Central memory CD4-positive, alpha-beta T cell (primary cell): ENCODE measurements around the gene CYP21A2.
"Not testable (repeated sequence)": the region's sequence is repeated elsewhere in the genome, so short reads cannot be mapped to it uniquely, and the experiment has no call there.

Experiments used
- DNase-seq: peaks from one replicate; pipeline ENCODE4 v3.0.0; 2022
- total RNA-seq, 3 experiments: gene quantifications; one replicate each; lab custom pipeline; 2026; lab: John Stamatoyannopoulos, UW

The CYP21A2 gene
- total RNA-seq = 0 to 0.16 (median 0.07) reads per million in 3 experiments

DNA sequence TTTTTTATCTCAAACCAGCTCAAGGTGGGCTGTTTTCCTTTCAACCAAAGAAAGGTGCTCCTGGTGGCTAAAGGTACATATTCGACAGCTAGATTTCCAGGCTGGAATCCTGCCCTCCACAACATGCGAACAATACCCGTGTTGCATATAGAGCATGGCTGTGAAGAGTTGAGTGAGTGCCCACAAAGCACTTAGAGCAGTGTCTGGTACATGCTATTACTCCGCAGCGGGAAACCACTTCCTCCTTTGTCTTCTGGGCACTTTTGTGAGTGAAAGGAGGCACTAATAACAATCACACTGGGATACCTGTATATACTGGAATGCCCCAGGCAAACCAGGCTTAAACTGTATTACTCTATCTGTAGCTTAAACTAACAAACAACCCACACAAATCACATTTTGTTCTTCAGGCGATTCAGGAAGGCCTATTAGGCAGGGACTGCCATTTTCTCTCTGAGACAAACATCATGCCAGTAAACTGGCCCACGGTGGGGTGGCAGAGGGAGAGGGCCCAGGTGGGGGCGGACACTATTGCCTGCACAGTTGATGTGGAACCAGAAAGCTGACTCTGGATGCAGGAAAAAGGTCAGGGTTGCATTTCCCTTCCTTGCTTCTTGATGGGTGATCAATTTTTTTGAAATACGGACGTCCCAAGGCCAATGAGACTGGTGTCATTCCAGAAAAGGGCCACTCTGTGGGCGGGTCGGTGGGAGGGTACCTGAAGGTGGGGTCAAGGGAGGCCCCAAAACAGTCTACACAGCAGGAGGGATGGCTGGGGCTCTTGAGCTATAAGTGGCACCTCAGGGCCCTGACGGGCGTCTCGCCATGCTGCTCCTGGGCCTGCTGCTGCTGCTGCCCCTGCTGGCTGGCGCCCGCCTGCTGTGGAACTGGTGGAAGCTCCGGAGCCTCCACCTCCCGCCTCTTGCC lies at the start of gene CYP21A2:
TSS of gene CYP21A2 (plus strand) at position 818 of the 927 bp plus-strand sequence. CDS start at position 826, 8 bp downstream.
- DNase-seq = not testable (repeated sequence)

DNA sequence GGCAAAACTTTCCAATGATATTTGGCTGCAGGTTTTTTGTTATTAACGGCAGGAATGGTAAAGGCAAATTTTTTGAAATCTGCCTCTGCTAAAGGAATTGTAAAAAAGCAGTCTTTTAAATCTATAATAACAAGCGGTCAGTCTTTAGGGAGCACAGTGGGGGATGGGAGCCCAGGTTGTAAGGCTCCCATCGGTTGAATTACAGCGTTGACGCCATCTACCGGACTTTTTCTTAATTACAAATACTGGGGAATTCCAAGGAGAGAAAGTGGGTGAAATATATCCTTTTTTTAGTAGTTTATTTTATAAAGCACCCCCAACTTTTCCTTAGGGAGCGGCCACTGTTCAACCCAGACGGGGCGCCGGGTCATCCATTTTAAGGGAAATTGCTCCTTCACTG lies 48.9 kb upstream of the CYP21A2 start:
- DNase-seq = not testable (repeated sequence)

DNA sequence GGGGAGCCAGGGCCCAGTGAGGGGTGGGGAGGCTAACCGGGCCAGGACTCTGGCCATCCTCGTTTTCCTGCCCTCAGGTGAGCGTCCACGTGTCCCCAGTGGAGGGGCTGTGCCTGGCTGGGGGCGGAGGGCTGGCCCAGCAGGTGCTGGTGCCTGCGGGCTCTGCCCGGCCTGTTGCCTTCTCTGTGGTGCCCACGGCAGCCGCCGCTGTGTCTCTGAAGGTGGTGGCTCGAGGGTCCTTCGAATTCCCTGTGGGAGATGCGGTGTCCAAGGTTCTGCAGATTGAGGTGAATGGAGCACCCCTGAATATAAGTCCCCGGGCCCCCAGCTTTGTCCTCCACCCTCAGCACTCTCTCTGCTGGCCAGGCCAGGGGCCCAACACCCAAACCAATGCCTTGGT lies 43.8 kb upstream of the CYP21A2 start:
- DNase-seq = not testable (repeated sequence)

DNA sequence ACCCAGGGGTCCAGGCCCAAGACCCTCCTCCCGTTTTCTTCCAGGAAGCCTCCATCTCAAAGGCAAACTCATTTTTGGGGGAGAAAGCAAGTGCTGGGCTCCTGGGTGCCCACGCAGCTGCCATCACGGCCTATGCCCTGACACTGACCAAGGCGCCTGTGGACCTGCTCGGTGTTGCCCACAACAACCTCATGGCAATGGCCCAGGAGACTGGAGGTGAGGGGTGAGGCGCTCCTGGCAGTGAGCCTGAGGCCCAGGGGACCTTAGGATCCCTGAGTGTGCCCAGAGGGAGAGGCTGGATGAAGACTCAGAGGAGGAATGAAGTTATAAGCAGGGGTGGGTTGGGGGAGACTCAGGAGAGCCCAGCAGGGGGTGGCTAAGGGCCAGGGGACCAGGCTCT lies 41.8 kb upstream of the CYP21A2 start:
- DNase-seq = not testable (repeated sequence)

DNA sequence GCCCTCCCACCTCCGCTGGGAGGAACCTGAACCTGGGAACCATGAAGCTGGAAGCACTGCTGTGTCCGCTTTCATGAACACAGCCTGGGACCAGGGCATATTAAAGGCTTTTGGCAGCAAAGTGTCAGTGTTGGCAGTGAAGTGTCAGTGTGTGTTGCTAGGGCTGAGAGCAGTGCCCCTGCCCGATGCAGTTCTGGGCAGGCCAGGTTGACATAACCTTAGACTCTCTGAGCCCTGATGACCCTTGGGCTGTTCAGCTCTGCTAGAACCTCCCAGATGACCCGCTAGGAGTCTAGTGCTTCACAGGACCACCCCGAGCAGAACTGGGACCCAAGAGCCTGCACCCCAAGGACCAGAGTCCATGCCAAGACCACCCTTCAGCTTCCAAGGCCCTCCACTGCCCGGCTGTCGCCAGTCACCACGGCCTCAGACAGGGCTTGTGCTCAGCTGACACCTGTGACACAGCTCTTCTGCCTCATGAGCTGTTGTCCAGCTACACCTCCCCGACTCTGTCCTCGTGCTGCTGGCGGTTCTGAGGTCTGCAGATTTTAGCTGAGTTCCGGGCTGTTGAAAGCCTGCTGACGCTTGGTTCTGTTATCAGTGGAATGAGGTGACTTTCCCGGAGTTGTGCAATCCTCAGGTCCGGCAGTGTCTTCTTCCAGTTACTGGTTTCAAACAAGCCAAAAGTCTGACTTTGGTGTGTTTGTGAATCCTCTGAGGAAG lies 35.5 kb upstream of the CYP21A2 start:
- not testable (repeated sequence) for DNase-seq

DNA sequence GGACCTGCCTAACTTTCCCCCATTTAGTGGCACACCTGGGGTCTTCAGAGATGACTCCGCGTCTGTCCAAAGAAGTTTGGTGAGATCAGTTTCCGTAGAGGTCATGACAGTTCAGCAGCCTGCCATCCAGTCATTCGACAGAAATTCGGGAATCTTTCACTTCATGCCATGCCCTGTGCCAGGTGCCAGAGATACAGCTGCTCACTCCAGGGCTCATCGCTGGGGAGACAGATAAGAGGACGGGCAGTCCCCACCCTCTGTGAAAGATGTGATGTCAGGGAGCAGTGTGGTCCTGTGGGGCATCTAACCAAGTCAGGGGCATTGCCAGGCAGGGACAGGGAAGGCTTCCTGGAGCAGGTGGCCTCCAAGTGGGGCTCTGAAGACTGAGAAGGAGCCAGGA lies 34.9 kb upstream of the CYP21A2 start:
- not testable (repeated sequence) for DNase-seq

DNA sequence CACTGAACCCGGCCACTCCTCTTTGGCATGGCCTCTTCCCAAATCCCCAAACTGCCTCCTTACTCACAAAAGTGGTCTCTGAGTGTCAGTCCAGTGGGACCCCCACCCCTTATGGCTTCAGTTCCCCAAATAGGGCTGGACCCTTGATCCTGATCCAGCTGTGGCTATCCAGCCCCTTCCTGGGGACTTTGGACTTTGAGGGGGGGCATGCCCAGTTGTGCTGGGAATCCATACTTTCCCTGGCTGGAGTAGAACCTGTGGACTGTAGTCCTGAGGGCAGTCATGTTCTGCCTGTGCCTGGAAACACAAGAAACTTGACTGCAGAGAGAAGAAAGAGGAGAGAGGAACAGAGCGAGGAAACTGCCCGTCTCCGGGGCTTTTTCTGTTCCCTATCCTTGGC lies 33.8 kb upstream of the CYP21A2 start:
- not testable (repeated sequence) for DNase-seq

DNA sequence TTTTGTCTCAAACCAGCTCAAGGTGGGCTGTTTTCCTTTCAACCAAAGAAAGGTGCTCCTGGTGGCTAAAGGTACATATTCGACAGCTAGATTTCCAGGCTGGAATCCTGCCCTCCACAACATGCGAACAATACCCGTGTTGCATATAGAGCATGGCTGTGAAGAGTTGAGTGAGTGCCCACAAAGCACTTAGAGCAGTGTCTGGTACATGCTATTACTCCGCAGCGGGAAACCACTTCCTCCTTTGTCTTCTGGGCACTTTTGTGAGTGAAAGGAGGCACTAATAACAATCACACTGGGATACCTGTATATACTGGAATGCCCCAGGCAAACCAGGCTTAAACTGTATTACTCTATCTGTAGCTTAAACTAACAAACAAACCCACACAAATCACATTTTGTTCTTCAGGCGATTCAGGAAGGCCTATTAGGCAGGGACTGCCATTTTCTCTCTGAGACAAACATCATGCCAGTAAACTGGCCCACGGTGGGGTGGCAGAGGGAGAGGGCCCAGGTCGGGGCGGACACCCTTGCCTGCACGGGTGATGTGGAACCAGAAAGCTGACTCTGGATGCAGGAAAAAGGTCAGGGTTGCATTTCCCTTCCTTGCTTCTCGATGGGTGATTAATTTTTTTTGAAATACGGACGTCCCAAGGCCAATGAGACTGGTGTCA lies 33.2 kb upstream of the CYP21A2 start:
- DNase-seq = not testable (repeated sequence)

DNA sequence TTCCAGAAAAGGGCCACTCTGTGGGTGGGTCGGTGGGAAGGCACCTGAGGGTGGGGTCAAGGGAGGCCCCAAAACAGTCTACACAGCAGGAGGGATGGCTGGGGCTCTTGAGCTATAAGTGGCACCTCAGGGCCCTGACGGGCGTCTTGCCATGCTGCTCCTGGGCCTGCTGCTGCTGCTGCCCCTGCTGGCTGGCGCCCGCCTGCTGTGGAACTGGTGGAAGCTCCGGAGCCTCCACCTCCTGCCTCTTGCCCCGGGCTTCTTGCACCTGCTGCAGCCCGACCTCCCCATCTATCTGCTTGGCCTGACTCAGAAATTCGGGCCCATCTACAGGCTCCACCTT lies 32.7 kb upstream of the CYP21A2 start:
- not testable (repeated sequence) for DNase-seq

DNA sequence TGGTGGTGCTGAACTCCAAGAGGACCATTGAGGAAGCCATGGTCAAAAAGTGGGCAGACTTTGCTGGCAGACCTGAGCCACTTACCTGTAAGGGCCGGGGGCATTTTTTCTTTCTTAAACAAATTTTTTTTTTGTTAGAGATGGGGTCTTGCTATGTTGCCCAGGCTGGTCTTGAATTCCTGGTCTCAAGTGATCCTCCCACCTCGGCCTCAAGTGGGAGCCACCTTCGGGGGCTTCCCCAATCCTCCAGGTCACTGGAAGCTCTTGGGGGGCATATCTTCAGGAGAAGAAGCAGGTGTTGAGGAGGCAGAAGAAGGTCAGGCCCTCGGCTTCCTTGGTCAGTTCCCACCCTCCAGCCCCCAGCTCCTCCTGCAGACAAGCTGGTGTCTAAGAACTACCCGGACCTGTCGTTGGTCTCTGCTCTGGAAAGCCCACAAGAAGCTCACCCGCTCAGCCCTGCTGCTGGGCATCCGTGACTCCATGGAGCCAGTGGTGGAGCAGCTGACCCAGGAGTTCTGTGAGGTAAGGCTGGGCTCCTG lies 32.2 kb upstream of the CYP21A2 start:
- DNase-seq = not testable (repeated sequence)

DNA sequence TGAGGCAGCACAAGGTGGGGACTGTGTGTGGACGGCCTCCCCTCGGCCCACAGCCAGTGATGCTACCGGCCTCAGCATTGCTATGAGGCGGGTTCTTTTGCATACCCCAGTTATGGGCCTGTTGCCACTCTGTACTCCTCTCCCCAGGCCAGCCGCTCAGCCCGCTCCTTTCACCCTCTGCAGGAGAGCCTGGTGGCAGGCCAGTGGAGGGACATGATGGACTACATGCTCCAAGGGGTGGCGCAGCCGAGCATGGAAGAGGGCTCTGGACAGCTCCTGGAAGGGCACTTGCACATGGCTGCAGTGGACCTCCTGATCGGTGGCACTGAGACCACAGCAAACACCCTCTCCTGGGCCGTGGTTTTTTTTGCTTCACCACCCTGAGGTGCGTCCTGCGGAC lies 31.1 kb upstream of the CYP21A2 start:
- DNase-seq = not testable (repeated sequence)

DNA sequence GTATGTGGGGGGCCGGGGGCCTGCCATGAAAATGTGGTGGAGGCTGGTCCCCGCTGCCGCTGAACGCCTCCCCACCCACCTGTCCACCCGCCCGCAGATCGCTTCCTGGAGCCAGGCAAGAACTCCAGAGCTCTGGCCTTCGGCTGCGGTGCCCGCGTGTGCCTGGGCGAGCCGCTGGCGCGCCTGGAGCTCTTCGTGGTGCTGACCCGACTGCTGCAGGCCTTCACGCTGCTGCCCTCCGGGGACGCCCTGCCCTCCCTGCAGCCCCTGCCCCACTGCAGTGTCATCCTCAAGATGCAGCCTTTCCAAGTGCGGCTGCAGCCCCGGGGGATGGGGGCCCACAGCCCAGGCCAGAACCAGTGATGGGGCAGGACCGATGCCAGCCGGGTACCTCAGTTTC lies 30.2 kb upstream of the CYP21A2 start:
- DNase-seq = not testable (repeated sequence)

DNA sequence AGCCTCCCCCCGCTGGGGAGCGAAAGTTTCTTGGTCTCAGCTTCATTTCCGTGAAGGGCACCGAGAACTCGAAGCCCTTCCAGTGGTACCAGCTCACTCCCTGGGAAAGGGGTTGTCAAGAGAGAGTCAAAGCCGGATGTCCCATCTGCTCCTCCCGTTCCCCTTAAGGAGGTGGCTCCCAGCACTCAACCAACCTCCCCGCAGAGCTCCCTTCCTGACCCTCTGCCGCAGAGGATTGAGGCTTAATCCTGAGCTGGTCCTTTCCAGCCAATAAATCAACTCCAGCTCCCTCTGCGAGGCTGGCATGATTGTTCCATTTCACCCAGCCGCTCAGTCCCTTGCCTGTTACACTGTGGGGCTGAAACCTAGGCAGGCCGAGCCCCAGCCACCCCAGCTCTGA lies 29.6 kb upstream of the CYP21A2 start:
- not testable (repeated sequence) for DNase-seq

DNA sequence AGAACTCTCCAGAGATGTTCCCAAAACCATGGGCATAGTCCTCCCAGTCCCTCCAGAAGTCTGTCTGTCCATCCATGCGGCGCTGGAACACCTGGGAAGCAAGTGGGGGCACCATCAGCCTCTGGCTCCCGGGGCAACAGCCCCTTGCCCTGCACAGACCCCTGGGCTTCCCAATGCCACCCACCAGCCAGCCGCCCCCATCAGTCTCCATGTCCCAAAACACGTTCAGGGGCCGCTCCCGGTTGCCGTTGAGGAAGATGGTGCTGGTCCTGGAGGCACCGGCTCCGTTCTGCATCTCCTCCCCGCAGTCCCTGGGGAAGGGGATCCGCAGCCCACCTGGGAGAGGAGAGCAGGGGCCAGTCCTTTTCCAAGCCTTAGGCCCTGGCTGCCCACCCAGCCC lies 28.7 kb upstream of the CYP21A2 start:
- DNase-seq = not testable (repeated sequence)

DNA sequence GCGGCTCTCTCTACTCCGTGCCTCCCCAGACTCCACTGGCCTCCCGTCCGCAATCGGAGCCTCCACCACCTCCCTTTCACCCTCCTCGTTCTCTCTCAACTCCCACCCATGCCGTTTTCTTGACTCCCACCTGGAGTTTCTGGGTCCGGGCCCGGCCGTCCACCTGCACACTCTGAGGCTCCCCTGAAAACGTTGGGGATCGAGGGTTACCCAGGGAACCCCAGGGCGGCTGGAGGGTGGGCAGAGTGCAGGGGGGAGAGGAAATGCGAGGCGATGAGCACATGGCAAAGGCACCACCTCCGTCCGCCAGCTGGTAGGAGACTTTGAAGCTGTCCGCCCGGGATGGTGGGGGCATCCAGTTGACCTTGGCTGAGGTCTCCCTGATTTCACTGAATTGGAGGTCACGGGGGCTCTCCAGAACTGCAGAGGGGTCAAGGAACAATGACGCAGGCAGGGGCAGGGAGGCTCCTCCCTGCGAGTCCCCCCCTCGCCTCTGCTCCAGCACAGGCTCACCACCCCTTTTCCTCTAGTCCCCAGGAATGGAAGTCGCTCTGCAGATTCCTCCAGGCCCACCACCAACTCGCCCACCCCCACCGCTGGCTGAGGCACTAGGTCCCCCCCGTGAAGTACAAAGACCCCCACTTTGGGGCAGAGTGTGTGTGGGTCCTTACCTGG lies 27.2 kb upstream of the CYP21A2 start:
- DNase-seq = not testable (repeated sequence)

DNA sequence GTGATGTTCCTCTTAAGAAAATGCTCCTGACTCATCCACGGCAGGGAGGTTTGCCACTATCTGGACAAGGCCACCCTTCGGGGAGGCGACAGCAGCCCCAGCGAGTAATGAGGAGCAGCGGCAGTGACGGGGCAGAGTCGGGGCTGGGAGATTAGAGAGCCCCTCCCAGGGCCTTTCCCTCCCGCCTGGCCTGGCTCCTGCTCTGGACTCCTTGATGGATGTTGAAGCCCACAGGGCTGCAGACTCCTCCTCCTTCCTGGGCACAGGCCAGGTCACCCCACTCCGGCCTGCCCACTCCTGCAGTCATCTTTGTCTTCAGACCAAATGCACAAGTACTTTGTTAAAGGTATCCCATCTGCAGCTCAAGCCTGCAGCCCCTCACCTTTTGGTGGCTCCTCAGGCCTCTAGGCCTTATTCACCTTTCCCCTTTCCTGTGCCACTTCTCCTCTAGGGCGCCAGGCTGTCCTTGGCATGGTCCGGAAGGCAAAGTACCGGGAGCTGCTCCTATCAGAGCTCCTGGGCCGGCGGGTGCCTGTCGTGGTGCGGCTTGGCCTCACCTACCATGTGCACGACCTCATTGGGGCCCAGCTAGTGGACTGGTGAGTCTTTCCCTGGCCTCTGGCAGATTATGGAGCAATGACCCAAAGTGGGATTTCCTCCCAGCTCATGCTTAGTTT lies 25.1 kb upstream of the CYP21A2 start:
- DNase-seq = not testable (repeated sequence)

DNA sequence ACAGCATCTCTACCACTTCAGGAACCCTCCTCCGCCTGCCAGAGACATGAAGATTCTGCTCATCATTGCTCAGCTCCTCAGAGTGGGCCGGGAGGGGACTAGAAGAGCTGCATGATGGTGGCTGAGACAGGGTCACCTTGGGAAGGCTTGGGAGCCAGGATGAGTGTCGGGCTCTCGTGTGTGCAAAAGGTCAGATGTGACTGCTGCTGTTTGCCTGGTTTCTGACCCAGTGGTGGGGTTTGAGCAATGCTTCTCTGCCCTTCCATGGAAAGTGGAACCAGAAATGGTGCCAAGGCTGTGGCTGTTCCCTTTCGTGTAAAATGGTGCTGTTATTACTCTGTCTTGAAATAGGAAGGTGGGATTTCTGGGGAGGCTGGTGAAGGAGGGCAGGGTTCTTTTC lies 24.5 kb upstream of the CYP21A2 start:
- not testable (repeated sequence) for DNase-seq

DNA sequence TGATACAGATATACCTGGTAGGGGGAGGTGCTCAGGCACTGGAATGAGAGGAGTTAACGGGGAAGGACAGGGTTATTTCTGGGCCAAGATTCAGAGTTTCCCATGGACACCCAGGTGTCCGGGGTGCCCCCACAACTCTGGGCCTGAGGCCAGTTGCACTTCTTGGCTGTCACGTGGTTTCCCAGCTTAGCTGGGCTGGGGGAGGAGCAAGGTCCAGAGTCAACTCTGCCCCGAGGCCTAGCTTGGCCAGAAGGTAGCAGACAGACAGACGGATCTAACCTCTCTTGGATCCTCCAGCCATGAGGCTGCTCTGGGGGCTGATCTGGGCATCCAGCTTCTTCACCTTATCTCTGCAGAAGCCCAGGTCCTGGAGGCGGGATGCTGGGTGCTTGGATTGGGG lies 23.7 kb upstream of the CYP21A2 start, which contains the start of gene C4B:
TSS of gene C4B (plus strand) at position 249 of the 400 bp plus-strand sequence. CDS start at position 300, 51 bp downstream.
- not testable (repeated sequence) for DNase-seq

DNA sequence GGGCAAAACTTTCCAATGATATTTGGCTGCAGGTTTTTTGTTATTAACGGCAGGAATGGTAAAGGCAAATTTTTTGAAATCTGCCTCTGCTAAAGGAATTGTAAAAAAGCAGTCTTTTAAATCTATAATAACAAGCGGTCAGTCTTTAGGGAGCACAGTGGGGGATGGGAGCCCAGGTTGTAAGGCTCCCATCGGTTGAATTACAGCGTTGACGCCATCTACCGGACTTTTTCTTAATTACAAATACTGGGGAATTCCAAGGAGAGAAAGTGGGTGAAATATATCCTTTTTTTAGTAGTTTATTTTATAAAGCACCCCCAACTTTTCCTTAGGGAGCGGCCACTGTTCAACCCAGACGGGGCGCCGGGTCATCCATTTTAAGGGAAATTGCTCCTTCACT lies 16.1 kb upstream of the CYP21A2 start:
- DNase-seq = not testable (repeated sequence)

DNA sequence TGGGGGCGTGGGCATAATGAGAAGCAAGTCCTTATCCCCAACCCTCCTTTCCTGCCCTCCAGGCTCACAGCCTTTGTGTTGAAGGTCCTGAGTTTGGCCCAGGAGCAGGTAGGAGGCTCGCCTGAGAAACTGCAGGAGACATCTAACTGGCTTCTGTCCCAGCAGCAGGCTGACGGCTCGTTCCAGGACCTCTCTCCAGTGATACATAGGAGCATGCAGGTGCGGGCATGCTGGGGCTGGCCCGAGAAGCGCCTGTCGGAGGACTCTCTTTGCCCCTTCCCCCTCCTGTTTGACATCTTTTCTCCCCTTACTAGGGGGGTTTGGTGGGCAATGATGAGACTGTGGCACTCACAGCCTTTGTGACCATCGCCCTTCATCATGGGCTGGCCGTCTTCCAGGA lies 9.6 kb upstream of the CYP21A2 start:
- DNase-seq = not testable (repeated sequence)

DNA sequence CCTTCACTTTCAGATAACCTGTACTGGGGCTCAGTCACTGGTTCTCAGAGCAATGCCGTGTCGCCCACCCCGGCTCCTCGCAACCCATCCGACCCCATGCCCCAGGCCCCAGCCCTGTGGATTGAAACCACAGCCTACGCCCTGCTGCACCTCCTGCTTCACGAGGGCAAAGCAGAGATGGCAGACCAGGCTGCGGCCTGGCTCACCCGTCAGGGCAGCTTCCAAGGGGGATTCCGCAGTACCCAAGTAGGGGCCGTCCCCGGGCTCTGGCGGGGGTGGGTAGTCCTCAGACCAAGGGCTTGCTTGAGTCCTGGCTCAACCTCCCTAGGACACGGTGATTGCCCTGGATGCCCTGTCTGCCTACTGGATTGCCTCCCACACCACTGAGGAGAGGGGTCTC lies 8.7 kb upstream of the CYP21A2 start:
- DNase-seq = not testable (repeated sequence)
